DND-41 (cell line): Measurements from ENCODE around the gene CHN1.

Experiments
- CTCF ChIP-seq: IDR thresholded peaks from 2 replicates; pipeline ENCODE4 v1.5.1; 2012; ENCODE audit warnings: borderline replicate concordance, low read length, moderate library complexity, mild to moderate bottlenecking; ENCODE audit not compliant: poor library complexity, severe bottlenecking; ENCODE audit errors: extremely low read depth
- EZH2 ChIP-seq: IDR thresholded peaks from 3 replicates; pipeline ENCODE4 v1.6.1; 2012; ENCODE audit warnings: borderline replicate concordance, low read depth, mild to moderate bottlenecking, moderate library complexity, low read length, inconsistent platforms; ENCODE audit not compliant: severe bottlenecking

- TF ChIP-seq CTCF (no peak), EZH2 (no peak)
Measured at GRCh38 chr2:174881678-174882077, 123.5 kb downstream of the CHN1 start.
